HG03432 (cell line): Measurements from ENCODE around the gene PPID.
"Not testable (repeated sequence)": the region's sequence is repeated elsewhere in the genome, so short reads cannot be mapped to it uniquely, and the experiment has no call there.

Source experiments
- ATAC-seq: cut with Tn5 transposase; IDR thresholded peaks from one replicate; pipeline ENCODE4 v1.9.1; 2021; ENCODE audit warnings: mild to moderate bottlenecking, moderate library complexity; ENCODE audit not compliant: unreplicated experiment

PPID gene

DNA sequence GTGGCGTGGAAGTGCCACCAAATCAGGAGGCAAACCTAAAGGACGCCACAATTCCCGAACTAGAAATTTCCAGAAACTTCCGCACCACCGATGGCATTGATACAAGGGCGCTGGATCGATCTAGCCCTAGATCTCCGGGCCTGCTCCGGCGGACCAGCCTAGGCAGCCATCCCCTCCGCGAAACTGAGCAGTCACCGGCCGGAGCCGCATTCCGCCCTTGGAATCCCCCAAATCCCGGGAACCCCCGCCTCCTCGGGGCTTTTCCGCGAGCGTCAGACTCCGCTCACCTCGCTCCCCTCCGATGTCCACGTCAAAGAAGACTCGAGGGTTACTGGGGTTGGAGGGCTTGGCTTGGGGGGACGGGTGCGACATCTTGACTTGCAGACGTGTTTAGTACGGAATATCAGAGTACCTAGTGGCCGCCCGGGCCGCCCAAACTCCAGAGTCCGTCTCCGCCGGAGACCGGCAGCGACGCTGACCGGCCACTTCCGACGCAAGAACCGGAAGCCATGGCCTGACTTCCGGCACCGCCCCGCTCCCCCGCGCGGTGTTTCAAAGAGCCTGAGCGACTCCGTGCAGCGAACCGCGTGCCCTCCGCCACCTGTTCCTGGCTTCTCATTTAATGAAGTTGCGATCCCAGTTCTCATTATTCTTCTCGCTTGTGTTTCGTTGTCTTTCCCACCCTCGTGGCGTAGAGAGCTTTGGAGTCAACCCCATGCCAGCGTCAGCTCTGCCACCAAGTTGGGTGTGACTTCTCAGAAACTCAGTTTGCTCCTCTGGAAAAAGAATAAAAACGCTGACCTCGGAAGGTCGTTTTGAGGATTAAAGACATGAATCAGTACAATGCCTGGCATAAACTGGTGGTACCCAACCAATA, at the start of gene PPID:
TSS of gene PPID (minus strand) at position 480 of the 877 bp plus-strand sequence. CDS start at position 372, 108 bp downstream.
- ATAC-seq = peak; percentile 99

DNA sequence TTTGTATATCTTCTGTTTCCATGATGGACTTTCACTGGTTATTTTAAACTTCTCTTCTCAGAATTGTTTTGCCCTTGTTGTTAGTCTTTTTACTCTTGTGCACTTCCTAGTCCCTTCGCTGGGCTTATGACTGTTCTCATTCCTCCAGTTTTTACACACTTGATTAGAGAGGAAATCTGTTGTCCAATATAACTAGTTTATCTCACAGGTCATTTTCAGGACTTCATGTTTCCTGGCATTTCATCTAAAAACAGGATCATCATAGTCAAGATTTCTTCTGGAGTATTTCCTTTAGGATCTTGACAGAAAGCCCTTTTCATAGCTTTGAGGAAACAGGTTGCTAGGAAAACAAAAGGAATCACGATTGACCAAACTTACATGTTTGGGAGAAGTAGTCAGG, 48.6 kb upstream of the PPID start:
- no peak for ATAC-seq

DNA sequence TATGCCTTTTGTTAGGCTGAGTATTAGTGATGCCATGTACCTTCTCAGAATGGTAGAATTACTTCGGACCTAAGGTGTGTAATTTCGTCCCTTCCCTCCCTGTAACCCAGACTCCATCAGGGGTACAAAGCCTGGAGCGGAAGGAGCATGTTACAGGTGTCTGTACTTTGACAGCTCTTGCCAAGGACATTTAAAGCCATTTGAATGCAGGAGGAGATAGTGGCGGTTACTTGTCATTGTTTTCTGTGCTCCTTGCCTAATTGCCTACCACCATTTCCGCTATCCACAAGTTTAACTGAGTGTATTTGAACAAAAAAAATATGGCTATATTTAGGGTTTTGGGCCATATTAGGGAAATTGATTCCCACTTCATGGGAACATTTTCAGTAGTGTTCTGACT, 47.5 kb upstream of the PPID start:
- ATAC-seq = no peak

DNA sequence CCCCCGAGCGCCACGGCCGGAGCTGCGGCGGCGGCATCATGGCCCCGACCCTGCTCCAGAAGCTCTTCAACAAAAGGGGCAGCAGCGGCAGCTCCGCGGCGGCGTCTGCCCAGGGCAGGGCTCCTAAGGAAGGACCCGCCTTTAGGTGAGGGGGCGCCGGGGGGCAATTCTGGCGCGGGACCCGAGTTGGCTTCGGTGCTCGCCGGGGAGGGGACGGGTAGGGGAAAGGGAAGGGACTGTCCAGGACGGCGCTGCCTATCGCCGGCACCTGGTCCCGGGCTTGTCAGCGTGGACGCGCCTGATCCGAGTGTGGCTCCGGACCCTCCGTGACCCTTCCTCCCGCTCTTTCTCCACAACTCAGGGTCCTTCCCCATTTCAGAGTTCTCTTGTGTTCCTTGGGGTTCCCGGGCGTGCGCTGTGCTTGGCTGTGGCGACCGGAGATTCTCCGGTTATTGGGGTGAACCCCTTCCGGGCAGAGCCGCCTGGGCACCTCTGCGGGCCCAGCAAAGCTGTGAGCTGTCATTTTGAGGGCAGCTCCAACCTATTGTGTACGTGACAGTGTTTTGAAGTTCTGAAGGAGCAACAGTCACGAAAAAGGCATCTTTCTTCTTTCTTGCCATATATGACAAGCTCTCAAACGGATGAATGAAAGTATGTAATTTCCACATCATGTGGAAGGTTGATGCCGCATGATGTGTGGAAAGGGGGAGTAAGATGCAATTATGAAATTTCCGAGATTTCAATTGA, 46.2 kb upstream of the PPID start:
- peak; percentile 39 for ATAC-seq

DNA sequence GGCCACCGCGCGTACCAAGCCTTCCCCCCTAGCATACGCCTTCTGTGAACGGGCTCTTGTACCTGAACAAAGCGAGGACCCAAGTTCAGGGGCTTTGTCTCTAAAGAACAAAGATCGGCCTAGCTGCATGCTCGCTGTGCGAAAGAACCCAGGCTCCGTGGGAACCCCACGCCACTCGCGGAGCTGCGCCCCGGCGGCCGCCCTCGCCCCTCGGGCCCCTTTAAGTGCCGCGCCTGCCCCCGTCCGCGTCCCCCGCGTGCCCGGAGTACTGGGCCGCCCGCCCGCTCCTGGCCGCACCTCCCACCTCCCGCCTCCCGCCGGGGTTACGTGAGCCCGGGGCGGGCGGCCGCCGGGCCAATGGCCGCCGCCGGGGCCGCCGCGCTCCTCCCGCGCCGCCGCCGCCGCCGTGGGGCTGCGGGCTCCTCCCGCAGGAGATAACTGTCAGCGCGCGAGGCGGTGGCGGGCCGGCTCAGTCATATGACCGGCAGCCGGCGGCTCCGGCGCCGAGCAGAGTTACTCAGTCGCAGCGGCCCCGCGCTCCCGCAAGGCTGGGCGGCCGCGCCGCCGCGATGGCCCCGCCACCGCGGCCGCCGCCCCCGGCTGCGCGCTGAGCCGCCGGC, 45.5 kb upstream of the PPID start, which contains the start of gene FNIP2:
TSS of gene FNIP2 (plus strand) at position 472 of the 620 bp plus-strand sequence. CDS start 187 bp downstream, outside the sequence.
- ATAC-seq = peak; percentile 90

DNA sequence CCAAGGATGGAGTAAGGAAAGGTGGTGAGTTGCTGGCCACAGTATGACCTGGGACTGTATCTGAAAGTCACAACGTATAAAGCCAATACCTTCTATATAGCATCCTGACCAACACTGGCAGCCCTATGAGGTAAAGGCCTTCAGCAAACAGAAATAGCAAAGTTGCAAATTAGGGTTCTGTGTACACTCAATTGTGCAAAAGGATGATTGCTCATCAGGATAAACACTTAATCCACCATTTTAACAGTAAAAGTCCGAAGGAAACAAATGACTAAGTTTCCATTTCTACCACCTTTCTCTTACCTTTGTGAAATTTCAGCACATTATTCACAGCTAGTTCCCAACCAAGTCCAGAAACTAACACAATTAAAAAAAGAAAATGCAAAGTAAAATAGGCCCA, 44.3 kb upstream of the PPID start:
- no peak for ATAC-seq

DNA sequence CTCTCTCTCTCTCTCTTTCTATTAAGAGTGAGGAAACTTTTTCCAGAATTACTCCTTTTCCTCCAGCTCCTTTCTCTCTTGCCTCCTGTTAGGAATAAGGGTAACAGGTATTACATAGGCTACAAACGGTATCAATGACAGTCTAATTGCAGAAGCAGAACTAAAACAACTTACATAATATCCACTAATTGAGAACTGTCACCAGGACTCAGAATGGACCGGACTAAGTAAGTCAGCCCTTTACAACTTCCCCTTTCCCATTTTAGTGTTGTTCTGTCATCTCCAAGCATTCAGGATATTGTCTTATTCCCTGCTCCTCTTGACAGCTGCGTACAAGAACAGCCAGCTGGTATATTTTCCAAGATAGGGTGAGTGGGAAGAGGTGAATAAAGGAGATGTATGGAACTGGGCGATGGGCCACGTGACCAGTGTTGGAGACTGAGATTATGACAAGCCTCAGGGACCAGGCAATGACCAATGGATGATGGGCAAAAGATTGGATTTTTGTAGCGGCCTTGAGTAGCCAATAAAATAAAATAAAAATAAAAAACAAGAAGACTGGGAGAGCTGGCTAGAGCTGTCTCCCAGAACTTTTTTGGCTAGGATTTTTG, 43.3 kb upstream of the PPID start:
- no peak for ATAC-seq

DNA sequence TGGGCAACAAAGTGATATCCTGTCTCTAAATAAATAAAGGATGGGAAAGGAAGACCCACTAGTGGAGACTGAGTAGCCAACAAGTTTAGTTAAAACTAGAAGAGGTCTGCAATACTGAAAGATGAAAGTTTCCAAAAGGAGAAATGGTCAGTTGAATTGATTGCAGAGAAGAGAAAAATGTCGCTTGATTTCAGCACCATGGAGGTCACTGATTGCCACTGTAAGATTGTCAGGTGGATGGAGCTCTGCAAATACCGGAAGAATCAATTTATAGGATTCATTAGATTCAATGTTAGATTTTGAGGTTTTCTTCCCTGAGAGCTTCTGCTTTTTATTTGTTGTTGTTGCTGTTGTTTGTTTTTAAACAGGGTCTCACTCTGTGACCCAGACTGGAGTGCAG, 40.3 kb upstream of the PPID start:
- no peak for ATAC-seq

DNA sequence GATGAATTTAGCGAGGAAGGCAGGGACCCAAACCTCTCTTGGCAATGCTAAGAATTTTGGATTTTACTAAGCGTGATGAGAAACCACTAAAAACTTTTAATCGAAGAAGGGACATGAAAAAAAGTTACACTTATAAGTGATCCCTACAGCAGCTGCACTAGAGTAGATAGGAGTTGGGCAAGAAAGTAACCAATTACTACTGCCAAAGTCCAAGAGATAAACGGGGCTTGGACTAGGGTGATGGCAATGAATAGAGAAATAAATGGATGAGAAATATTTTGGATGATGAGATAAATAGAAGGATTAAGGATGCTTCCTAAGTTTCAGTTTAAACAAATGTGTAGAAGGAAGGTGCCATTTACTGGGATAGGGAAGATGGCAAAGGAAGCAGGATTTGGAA, 39.4 kb upstream of the PPID start:
- no peak for ATAC-seq

DNA sequence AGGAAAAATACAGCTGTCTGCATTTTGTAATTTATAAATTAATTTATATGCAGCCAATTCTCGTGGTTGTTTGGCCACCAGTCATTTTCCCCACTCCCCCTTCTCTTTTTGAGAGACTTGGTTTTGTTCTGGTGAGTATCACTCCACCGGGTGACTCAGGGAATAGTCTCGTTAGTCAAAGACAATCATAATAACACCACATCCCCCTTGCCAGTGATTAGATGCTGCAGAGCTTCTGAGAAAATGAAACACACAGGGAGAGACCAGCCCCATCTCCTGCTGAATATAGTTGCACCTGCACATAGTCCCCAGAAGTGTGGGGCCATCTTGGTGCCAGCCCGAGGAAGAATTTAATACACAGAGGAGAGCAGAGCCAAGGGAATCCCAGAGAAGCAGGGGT, 37.7 kb upstream of the PPID start:
- no peak for ATAC-seq

DNA sequence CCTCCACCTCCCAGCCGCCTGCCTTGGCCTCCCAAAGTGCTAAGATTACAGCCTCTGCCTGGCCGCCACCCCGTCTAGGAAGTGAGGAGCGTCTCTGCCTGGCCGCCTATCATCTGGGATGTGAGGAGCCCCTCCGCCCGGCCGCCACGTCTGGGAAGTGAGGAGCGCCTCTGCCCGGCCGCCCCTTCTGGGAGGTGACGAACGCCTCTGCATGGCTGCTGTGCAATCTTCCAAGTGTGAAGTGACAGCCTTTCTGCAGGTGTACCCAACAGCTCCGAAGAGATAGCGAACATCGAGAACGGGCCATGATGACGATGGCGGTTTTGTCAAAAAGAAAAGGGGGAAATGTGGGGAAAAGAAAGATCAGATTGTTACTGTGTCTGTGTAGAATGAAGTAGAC, 36.3 kb upstream of the PPID start:
- not testable (repeated sequence) for ATAC-seq

DNA sequence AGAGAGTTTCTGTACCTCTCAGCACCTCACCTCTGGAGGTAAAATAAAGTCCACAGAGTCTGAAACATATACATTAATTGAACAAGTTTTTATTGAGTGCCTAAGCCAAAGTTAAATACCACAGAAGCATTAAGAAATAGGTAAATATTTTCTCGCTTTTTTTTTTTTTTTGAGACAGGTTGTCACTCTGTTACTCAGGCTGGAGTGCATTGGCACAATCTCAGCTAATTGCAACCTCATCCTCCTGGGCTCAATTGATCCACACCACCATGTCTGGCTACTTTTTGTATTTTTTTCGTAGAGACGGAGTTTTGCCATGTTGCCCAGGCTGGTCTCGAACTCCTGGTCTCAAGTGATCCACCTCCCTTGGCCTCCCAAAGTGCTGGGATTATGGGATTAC, 35.5 kb upstream of the PPID start:
- ATAC-seq = no peak

DNA sequence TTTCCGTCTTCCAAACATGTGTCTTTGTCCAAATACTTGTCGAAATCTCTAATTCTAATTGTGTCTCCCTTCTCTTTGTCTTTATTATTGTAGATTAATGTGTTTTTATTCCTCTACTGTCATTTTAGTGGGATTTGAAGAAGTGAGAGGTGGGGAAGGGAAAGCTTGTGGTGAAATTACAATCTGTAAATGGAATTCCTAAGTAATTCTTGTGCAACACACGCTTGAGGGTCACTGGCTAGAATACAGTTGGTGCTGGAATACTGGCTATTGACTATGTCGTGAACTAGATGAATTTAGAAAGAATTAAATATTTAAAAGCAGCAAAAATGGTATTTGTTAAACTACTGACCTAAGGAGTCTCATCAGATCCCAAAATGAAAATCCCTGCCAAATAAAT, 34.9 kb upstream of the PPID start:
- no peak for ATAC-seq

DNA sequence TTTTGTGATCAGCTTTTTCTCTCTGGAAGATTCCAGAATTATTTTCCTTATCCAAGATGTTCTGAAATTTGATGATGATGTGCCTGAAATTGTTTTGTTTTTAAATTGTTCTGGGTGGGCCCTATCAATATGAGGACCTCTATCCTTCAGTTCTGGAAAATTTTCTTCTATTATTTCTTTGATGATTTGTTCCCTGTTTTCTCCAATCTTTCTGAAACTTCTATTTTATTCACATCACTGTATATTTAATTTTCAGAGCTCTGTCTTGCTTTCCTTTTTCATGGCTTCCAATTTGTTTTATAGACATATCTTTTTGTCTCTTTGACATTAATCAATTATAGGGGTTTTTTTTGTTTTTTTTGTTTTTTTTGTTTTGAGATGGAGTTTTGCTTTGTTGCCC, 33.4 kb upstream of the PPID start:
- no peak for ATAC-seq

DNA sequence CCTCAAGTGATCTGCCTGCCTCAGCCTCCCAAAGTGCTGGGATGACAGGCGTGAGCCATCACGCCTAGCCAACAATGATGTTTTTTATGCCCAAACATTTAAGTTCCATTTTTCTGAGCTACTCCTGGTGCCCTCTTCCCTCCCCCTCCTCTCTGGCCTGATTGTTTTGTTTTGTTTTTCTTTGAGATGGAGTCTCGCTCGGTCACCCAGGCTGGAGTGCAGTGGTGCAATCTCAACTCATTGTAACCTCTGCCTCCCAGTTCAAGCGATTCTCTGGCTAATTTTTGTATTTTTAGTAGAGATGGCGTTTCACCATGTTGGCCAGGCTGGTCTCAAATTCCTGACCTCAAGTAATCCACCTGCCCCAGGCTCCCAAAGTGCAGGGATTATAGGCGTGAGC, 32.6 kb upstream of the PPID start:
- not testable (repeated sequence) for ATAC-seq

DNA sequence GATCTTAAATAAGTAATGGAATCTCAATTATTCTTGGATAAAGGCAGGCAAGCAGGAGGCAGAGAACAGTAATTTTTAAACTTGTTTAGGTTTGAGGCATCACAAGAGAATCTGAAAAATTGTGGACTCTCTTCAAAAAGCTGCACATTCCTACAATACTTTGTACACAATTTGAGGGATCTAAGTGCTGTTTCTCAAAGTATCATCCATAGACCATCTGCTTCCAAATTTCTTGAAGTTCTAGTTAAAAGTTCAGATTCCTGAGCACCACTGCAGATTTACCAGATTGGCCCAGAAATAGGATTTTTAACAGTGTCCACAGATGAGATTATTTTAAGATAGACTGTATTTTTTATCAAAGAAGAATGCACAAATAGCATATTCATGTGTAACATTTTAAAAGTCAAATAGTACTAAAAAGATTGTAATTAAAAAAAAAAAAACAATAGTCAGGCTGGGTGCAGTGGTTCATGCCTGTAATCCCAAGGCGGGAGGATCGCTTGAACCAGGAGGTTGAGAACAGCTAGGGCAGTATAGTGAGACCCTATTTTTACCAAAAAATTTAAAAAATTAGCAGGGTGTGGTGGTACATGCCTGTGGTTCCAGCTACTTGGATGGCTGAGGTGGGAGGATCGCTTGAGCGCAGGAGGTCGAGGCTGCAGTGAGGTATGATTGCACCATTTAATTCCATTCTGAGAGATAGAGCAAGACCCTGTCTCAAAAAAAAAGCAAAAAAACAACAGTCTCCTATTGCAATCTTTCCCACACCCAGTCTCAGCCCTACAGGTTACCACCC, 31.4 kb upstream of the PPID start:
- no peak for ATAC-seq

DNA sequence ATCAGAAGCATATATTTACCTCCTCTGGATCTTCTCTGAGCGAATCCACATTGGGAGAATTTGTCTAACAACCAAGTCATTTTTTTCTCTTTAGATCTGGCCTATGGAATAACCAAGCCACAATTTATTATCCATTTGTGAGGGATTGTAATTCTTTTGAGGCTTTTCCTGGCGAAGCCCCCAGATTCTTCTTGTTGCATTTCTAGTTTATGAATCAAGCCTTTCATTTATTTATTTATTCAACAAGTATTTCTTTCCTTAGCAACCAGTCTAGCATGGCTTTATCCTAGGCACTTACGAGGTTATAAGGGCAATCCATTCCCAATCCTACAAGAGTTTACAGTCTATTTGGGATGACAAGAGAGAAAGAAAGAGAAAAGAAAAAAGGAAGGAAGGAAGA, 27.2 kb upstream of the PPID start:
- no peak for ATAC-seq

DNA sequence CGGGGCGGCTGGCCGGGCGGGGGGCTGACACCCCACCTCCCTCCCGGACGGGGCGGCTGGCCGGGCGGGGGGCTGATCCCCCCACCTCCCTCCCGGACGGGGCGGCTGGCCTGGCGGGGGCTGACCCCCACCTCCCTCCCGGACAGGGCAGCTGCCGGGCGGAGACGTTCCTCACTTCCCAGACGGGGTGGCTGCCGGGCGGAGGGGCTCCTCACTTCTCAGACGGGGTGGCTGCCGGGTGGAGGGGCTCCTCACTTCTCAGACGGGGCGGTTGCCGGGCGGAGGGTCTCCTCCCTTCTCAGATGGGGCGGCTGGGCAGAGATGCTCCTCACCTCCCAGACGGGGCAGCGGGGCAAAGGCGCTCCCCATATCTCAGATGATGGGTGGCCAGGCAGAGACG, 23.3 kb upstream of the PPID start:
- ATAC-seq = not testable (repeated sequence)

DNA sequence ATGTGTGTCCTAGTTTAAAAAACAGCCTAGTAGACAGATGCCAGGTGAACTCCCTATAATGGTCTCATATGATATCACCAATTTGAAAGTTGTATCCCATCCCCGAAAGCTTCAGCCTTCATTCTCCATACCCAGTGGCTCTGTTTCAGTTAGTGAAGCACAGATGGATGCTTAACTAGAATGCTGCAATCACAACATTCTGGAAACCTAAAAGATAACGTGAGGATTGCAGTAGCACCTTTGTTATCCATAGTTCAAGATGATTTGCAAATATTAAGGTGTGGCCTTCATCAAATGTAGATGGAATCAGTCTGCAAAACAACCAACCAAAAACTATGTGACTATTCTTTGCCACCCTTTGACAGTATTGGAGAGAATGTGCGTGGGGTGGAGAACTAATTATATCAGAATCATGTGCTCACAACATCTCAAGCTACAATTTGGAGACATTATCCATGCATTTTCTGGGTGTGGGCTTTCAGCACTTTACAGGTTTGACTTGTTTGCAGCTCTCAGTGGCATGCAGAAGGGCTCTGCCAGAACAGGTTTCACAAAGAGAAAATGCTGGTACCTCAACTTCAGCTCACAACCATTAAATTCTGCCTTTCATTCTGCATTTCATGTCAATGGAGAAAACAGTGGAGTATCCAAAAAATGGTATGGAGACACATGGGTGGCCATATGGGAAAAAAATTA, 18.3 kb upstream of the PPID start:
- ATAC-seq = no peak

DNA sequence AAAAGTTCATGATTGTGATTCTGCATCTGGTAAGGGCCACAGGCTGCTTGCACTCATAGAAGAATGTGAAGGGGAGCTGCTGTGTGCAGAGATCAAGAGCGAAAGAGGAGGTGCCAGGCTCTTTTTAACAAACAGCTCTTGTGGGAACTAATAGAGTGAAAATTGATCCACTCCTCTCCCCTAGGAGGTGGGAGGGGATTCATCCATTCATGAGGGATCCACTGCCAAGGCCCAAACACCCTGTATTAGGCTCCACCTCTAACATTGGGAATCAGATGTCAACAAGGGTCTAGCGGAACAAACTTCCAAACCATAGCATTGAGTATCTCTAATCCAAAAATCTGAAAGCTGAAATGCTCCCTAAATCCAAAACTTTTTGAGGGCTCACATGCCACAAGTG, 16.4 kb upstream of the PPID start:
- no peak for ATAC-seq
